Common myeloid progenitor, CD34-positive (primary cell): ENCODE data around the gene GEMIN7. TPM values are rescaled to one million over a fixed set of nuclear protein-coding genes. Genes with fewer than 3 reads are reported as not detected.

Experiments used
- CTCF ChIA-PET: fragments of 350-600 bp; sonication (Branson Sonifier 250); formaldehyde crosslinking; loops from one replicate; lab custom pipeline; 2021; ENCODE audit warnings: antibody characterized with exemption; lab: Charles Lee
- POLR2A ChIA-PET: fragments of 350-600 bp; sonication (Branson Sonifier 250); formaldehyde crosslinking; loops from one replicate; lab custom pipeline; 2021; ENCODE audit warnings: antibody characterized with exemption; lab: Charles Lee
- DNase-seq, 3 donors: peaks; one replicate each; pipeline versions ENCODE4 v3.0.0 to v3.0.0-alpha.2; 2013
- H3K27ac ChIP-seq, 2 experiments: 1 replicate in 1 of 2; 2 replicates in 1 of 2; pipeline ENCODE4 v1.7.0; 2013; ENCODE audit warnings: inconsistent platforms in 2 of 2, low read length in 2 of 2, mild to moderate bottlenecking in 2 of 2, low read depth in 1 of 2, moderate library complexity in 1 of 2; ENCODE audit not compliant: severe bottlenecking in 2 of 2, insufficient read depth in 1 of 2, poor library complexity in 1 of 2
- H3K27me3 ChIP-seq, 5 experiments: replicated peaks in 2 of 5; 1 replicate in 3 of 5; 2 replicates in 2 of 5; pipeline versions ENCODE4 v1.6.1 to v1.7.0; 2013; ENCODE audit warnings: low read length in 4 of 5, mild to moderate bottlenecking in 2 of 5, moderate library complexity in 2 of 5, inconsistent platforms in 1 of 5; ENCODE audit not compliant: insufficient read depth in 5 of 5, control insufficient read depth in 4 of 5
- H3K36me3 ChIP-seq, 4 experiments: 1 replicate in 2 of 4; 2 replicates in 2 of 4; pipeline versions ENCODE4 v1.6.1 to v1.7.0; 2013; ENCODE audit warnings: low read length in 3 of 4, control low read depth in 1 of 4, mild to moderate bottlenecking in 1 of 4; ENCODE audit not compliant: control insufficient read depth in 4 of 4, insufficient read depth in 4 of 4
- H3K4me1 ChIP-seq, 4 experiments: 1 replicate in 3 of 4; 2 replicates in 1 of 4; pipeline versions ENCODE4 v1.6.1 to v1.7.1; 2013; ENCODE audit warnings: low read length in 3 of 4, mild to moderate bottlenecking in 3 of 4, control low read depth in 1 of 4, inconsistent platforms in 1 of 4, moderate library complexity in 1 of 4; ENCODE audit not compliant: control insufficient read depth in 4 of 4, insufficient read depth in 4 of 4; ENCODE audit errors: control extremely low read depth in 1 of 4
- H3K4me3 ChIP-seq, 7 experiments: 1 replicate in 4 of 7; 2 replicates in 3 of 7; pipeline versions ENCODE4 v1.5.1 to v1.7.0; 2013; ENCODE audit warnings: mild to moderate bottlenecking in 7 of 7, low read length in 6 of 7, moderate library complexity in 6 of 7, inconsistent platforms in 2 of 7, low read depth in 2 of 7, control low read depth in 1 of 7; ENCODE audit not compliant: insufficient read depth in 4 of 7, control insufficient read depth in 1 of 7; ENCODE audit errors: extremely low read depth in 1 of 7
- H3K9me3 ChIP-seq, 5 experiments: 1 replicate in 4 of 5; 2 replicates in 1 of 5; pipeline versions ENCODE4 v1.6.1 to v1.7.1; 2013; ENCODE audit warnings: low read length in 4 of 5, mild to moderate bottlenecking in 2 of 5, inconsistent platforms in 1 of 5, low read depth in 1 of 5, moderate library complexity in 1 of 5; ENCODE audit not compliant: control insufficient read depth in 4 of 5, insufficient read depth in 2 of 5; ENCODE audit errors: control extremely low read depth in 1 of 5
- WGBS: methylation state at CpG from one replicate; pipeline ENCODE4 v1.1.5; 2013; ENCODE audit not compliant: insufficient coverage; 5-methylcytosine and 5-hydroxymethylcytosine counted together
- polyA plus RNA-seq: library from polyadenylated mRNA; unstranded; fragments of 120-200 nt; gene quantifications from one replicate; pipeline ENCODE4 v1.2.1, GENCODE V29; 2013

Gene GEMIN7
- polyA plus RNA-seq, result 27.1 TPM

- Histone ChIP-seq H3K27me3 (no peaks in the 10 kb centered on the region), H3K27ac (peak within 1 kb of the TSS; percentile 84 to 90), H3K4me3 (peak within 1 kb of the TSS; percentile 94 to 99 (median 96)), H3K4me1 (peaks cover 9 to 49% (median 44%) of the 10 kb centered on the region in 4 experiments), H3K9me3 (no peaks in the 10 kb centered on the region), H3K36me3 (peaks cover 4 to 10% (median 7%) of the 10 kb centered on the region in 4 experiments)
- ChIA-PET POLR2A (interaction anchor here (0.9 to 2.0 kb wide), 3 partner anchors 8 to 13 kb away, joined by 3 to 6 read pairs (median 5); partner anchors contain the start of gene PPP1R37), CTCF (interaction anchor here (0.7 to 1.5 kb wide), 3 partner anchors 47 to 108 kb away, joined by 3 to 4 read pairs (median 3); no protein-coding TSS in a partner anchor)
- 0% methylated on average over 53 of the region's 61 CpGs for WGBS
- peak; percentile 84 to 93 (median 88) for DNase-seq
Measured at GRCh38 chr19:45079063-45079910, at the start of gene GEMIN7. Gene GEMIN7 (plus strand): TSS chr19:45079260. CDS start chr19:45090115, 10,855 bp downstream.

DNA sequence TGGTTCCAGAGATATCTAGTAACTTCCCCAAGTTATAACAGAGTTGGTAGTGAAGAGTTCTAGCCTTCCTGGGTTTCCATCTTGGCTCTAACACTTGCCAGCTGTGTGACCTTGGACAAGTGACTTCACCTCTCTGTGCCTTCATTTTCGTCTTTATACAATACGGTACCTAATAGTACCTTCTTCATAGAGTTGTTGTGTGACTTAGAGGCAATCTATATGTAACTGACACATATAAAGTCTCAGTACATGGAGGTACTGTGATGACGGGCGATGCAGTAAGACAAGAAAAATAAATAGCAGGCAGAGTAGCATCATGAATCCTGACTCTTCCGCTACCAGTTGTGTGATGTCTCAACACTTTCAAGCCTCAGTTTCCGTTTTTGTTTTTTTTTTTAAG is 48.2 kb upstream of the GEMIN7 start:
- peaks cover 0 to 5% (median 0%) of the 10 kb centered on the region in 5 experiments for H3K9me3 ChIP-seq
- DNase-seq, result no peak
- peaks cover 3 to 53% (median 24%) of the 10 kb centered on the region in 4 experiments for H3K36me3 ChIP-seq
- no peaks in the 10 kb centered on the region for H3K4me1 ChIP-seq
- no peaks in the 10 kb centered on the region for H3K27me3 ChIP-seq
- ChIA-PET POLR2A (no interaction called here), CTCF (interaction anchor here (0.7 to 2.5 kb wide), 3 partner anchors 12 to 29 kb away, joined by 3 to 7 read pairs (median 4); no protein-coding TSS in a partner anchor)
- no peak overlapping the region for H3K4me3 ChIP-seq
- H3K27ac ChIP-seq, result no peak overlapping the region
- WGBS, result 100% methylated on average over 4 of the region's 6 CpGs

DNA sequence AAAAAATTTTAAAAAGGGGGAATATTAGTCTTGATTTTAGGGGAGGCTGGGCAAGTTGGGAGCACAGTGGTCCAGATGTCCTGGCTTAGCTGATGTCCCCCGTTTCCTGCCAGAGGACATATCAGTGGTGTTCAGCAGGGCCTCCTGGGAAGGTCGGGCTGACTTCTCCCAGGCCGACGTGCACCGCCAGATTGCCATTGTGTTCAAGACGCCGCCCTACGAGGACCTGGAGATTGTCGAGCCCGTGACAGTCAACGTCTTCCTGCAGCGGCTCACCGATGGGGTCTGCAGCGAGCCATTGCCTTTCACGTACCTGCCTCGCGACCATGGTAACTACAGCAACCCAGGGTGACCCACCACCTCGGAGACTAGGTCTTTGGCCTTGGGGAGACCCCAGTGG is 46.6 kb upstream of the GEMIN7 start:
- Histone ChIP-seq H3K4me3 (no peak overlapping the region), H3K9me3 (peaks cover 0 to 5% (median 0%) of the 10 kb centered on the region in 5 experiments)
- CTCF ChIA-PET, result interaction anchor here (1.2 to 1.3 kb wide), 2 partner anchors 25 to 41 kb away, joined by 3 read pairs; no protein-coding TSS in a partner anchor

DNA sequence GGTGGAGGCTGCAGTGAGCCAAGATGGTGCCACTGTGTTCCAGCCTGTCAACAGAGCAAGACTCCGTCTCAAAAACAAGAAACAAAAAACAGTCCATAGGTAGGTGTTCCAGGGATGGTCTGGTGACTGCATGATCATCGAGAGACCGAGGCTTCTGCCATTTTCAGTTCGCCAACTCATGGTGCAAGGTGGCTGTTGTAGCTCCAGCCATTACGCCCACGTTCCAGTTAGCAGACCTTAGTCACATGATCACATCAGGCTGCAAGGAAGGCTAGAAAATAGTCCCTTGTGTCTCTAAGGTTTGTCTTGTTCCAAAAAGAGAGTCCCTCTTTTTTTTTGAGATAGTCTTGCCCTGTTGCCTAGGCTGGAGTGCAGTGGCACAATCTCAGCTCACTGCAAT is 43.3 kb upstream of the GEMIN7 start:
- CTCF ChIA-PET, result interaction anchor here (0.6 kb wide), 1 partner anchor 14 kb away, joined by 4 read pairs; no protein-coding TSS in a partner anchor
- POLR2A ChIA-PET, result no interaction called here
- no peak for DNase-seq

More for the DNA sequence above, 46.6 kb upstream of the GEMIN7 start:
- no peaks in the 10 kb centered on the region for H3K27me3 ChIP-seq
- no peak overlapping the region for H3K27ac ChIP-seq
- peaks cover 0 to 54% (median 25%) of the 10 kb centered on the region in 4 experiments for H3K36me3 ChIP-seq
- WGBS, result over 99% methylated on average over 18 of the region's 18 CpGs
- POLR2A ChIA-PET, result no interaction called here
- DNase-seq, result no peak
- no peaks in the 10 kb centered on the region for H3K4me1 ChIP-seq

DNA sequence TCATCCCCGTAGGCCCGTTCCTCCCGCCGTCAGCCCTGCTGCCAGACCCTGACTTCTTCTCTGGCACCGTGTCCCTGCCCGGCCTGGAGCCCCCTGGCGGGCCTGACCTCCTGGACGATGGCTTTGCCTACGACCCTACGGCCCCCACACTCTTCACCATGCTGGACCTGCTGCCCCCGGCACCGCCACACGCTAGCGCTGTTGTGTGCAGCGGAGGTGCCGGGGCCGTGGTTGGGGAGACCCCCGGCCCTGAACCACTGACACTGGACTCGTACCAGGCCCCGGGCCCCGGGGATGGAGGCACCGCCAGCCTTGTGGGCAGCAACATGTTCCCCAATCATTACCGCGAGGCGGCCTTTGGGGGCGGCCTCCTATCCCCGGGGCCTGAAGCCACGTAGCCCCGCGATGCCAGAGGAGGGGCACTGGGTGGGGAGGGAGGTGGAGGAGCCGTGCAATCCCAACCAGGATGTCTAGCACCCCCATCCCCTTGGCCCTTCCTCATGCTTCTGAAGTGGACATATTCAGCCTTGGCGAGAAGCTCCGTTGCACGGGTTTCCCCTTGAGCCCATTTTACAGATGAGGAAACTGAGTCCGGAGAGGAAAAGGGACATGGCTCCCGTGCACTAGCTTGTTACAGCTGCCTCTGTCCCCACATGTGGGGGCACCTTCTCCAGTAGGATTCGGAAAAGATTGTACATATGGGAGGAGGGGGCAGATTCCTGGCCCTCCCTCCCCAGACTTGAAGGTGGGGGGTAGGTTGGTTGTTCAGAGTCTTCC is 41.5 kb upstream of the GEMIN7 start:
- 97% methylated on average over 28 of the region's 37 CpGs for WGBS
- ChIA-PET CTCF (interaction anchor here (2.5 to 7.1 kb wide), 3 partner anchors 8 to 22 kb away, joined by 8 to 59 read pairs (median 14); no protein-coding TSS in a partner anchor), POLR2A (no interaction called here)
- H3K27me3 ChIP-seq, result no peaks in the 10 kb centered on the region
- peaks cover 2 to 44% (median 27%) of the 10 kb centered on the region in 4 experiments for H3K36me3 ChIP-seq
- H3K27ac ChIP-seq, result no peak overlapping the region
- H3K4me3 ChIP-seq, result no peak overlapping the region
- H3K4me1 ChIP-seq, result peaks cover 5 to 26% (median 22%) of the 10 kb centered on the region in 4 experiments
- no peak for DNase-seq
- H3K9me3 ChIP-seq, result peaks cover 0 to 3% (median 0%) of the 10 kb centered on the region in 5 experiments

More for the DNA sequence above, 43.3 kb upstream of the GEMIN7 start:
- Histone ChIP-seq H3K4me1 (peaks cover 5 to 22% (median 18%) of the 10 kb centered on the region in 4 experiments), H3K4me3 (no peak overlapping the region), H3K9me3 (peaks cover 0 to 4% (median 0%) of the 10 kb centered on the region in 5 experiments), H3K27ac (no peak overlapping the region), H3K36me3 (peaks cover 0 to 38% (median 20%) of the 10 kb centered on the region in 4 experiments), H3K27me3 (no peaks in the 10 kb centered on the region)
- WGBS, result 98% methylated on average over 6 of the region's 6 CpGs
